Measurements from ENCODE around the gene SUCLG2. TPM values are rescaled to one million over a fixed set of nuclear protein-coding genes. Genes with fewer than 3 reads are reported as not detected.

Gene SUCLG2
- polyA plus RNA-seq, 1 donor (not counting 4 experiments of a cell fraction or from before 2014, with no cell fraction given): 26.7 TPM

- Histone ChIP-seq H3K9me1 (ENCODE audit: control insufficient read depth, extremely low read depth, insufficient read depth, low read length) (no peaks in the 10 kb centered on the region), H3K36me3 (ENCODE audit: control insufficient read depth in 2 of 2, extremely low read depth in 1 of 2, insufficient read depth in 2 of 2, low read length in 2 of 2) (no peaks in the 10 kb centered on the region), H3K27me3 (ENCODE audit: control insufficient read depth, extremely low read depth, insufficient read depth, low read length) (no peaks in the 10 kb centered on the region), H3K27ac (ENCODE audit: control insufficient read depth, insufficient read depth, low read length) (no peak overlapping the region), H3K4me1 (ENCODE audit: control insufficient read depth, extremely low read depth, insufficient read depth, low read length) (no peaks in the 10 kb centered on the region), H3K9me3 (ENCODE audit: control insufficient read depth, low read depth, low read length) (no peaks in the 10 kb centered on the region), H3K4me2 (ENCODE audit: control insufficient read depth, extremely low read depth, insufficient read depth, low read depth, low read length) (no peak overlapping the region), H3K9ac (ENCODE audit: control insufficient read depth, extremely low read depth, insufficient read depth, low read length) (no peak overlapping the region), H3K79me2 (ENCODE audit: control insufficient read depth, insufficient read depth, low read length) (no peaks in the 10 kb centered on the region), H2AFZ (ENCODE audit: control insufficient read depth, low read length) (no peak overlapping the region), H4K20me1 (ENCODE audit: control insufficient read depth, extremely low read depth, insufficient read depth, low read length) (no peaks in the 10 kb centered on the region), H3K4me3 (ENCODE audit: control insufficient read depth in 2 of 3, extremely low read depth in 1 of 3, insufficient read depth in 2 of 3, low read depth in 1 of 3, low read length in 3 of 3) (no peak overlapping the region)
- no peak for DNase-seq (ENCODE audit: low read depth, low spot score)
- TF ChIP-seq EZH2 (IDR thresholded peaks at IDR 0.05; ENCODE audit: low read length): no peak
- FAIRE-seq: no peak
- dilution Hi-C loops (cut with MboI; ENCODE audit: extremely low pct_ligation_motif_present, low sequenced_read_pairs): no loop called here
Observed at GRCh38 chr3:67447393-67447792, 207.0 kb downstream of the SUCLG2 start.

- Histone ChIP-seq H3K9me3 (ENCODE audit: control insufficient read depth, low read depth, low read length) (no peaks in the 10 kb centered on the region), H3K9me1 (ENCODE audit: control insufficient read depth, extremely low read depth, insufficient read depth, low read length) (no peaks in the 10 kb centered on the region), H3K4me1 (ENCODE audit: control insufficient read depth, extremely low read depth, insufficient read depth, low read length) (no peaks in the 10 kb centered on the region), H4K20me1 (ENCODE audit: control insufficient read depth, extremely low read depth, insufficient read depth, low read length) (no peaks in the 10 kb centered on the region), H3K27ac (ENCODE audit: control insufficient read depth, insufficient read depth, low read length) (no peak overlapping the region), H3K27me3 (ENCODE audit: control insufficient read depth, extremely low read depth, insufficient read depth, low read length) (no peaks in the 10 kb centered on the region), H3K36me3 (ENCODE audit: control insufficient read depth in 2 of 2, extremely low read depth in 1 of 2, insufficient read depth in 2 of 2, low read length in 2 of 2) (no peaks in the 10 kb centered on the region), H2AFZ (ENCODE audit: control insufficient read depth, low read length) (no peak overlapping the region), H3K4me3 (ENCODE audit: control insufficient read depth in 2 of 3, extremely low read depth in 1 of 3, insufficient read depth in 2 of 3, low read depth in 1 of 3, low read length in 3 of 3) (no peak overlapping the region), H3K9ac (ENCODE audit: control insufficient read depth, extremely low read depth, insufficient read depth, low read length) (no peak overlapping the region), H3K4me2 (ENCODE audit: control insufficient read depth, extremely low read depth, insufficient read depth, low read depth, low read length) (no peak overlapping the region), H3K79me2 (ENCODE audit: control insufficient read depth, insufficient read depth, low read length) (no peaks in the 10 kb centered on the region)
- DNase-seq (ENCODE audit: low read depth, low spot score) (no peak), FAIRE-seq (no peak)
- dilution Hi-C loops (cut with MboI; ENCODE audit: extremely low pct_ligation_motif_present, low sequenced_read_pairs): no loop called here
- no peak for TF ChIP-seq EZH2 (IDR thresholded peaks at IDR 0.05; ENCODE audit: low read length)
- TF ChIP-seq CTCF (optimal IDR thresholded peaks at IDR 0.05 in 1 of 3, IDR thresholded peaks at IDR 0.05 in 1 of 3, conservative IDR thresholded peaks at IDR 0.05 in 1 of 3; ENCODE audit: extremely low read depth in 1 of 3, insufficient read depth in 2 of 3, low read length in 3 of 3): no peak
Observed at GRCh38 chr3:67437789-67438188, 216.6 kb downstream of the SUCLG2 start.

GRCh38 chr3:67437090-67437489 lies 217.3 kb downstream of the SUCLG2 start:
- Histone ChIP-seq H3K4me2 (ENCODE audit: control insufficient read depth, extremely low read depth, insufficient read depth, low read depth, low read length) (no peak overlapping the region), H3K9me3 (ENCODE audit: control insufficient read depth, low read depth, low read length) (no peaks in the 10 kb centered on the region), H4K20me1 (ENCODE audit: control insufficient read depth, extremely low read depth, insufficient read depth, low read length) (no peaks in the 10 kb centered on the region), H3K4me3 (ENCODE audit: control insufficient read depth in 2 of 3, extremely low read depth in 1 of 3, insufficient read depth in 2 of 3, low read depth in 1 of 3, low read length in 3 of 3) (no peak overlapping the region), H3K36me3 (ENCODE audit: control insufficient read depth in 2 of 2, extremely low read depth in 1 of 2, insufficient read depth in 2 of 2, low read length in 2 of 2) (no peaks in the 10 kb centered on the region), H3K27me3 (ENCODE audit: control insufficient read depth, extremely low read depth, insufficient read depth, low read length) (no peaks in the 10 kb centered on the region), H3K27ac (ENCODE audit: control insufficient read depth, insufficient read depth, low read length) (no peak overlapping the region), H3K79me2 (ENCODE audit: control insufficient read depth, insufficient read depth, low read length) (no peaks in the 10 kb centered on the region), H3K4me1 (ENCODE audit: control insufficient read depth, extremely low read depth, insufficient read depth, low read length) (no peaks in the 10 kb centered on the region), H3K9ac (ENCODE audit: control insufficient read depth, extremely low read depth, insufficient read depth, low read length) (no peak overlapping the region), H3K9me1 (ENCODE audit: control insufficient read depth, extremely low read depth, insufficient read depth, low read length) (no peaks in the 10 kb centered on the region), H2AFZ (ENCODE audit: control insufficient read depth, low read length) (no peak overlapping the region)
- dilution Hi-C loops (cut with MboI; ENCODE audit: extremely low pct_ligation_motif_present, low sequenced_read_pairs): no loop called here
- FAIRE-seq: no peak
- TF ChIP-seq CTCF (optimal IDR thresholded peaks at IDR 0.05 in 1 of 3, IDR thresholded peaks at IDR 0.05 in 1 of 3, conservative IDR thresholded peaks at IDR 0.05 in 1 of 3; ENCODE audit: extremely low read depth in 1 of 3, insufficient read depth in 2 of 3, low read length in 3 of 3) (no peak), EZH2 (IDR thresholded peaks at IDR 0.05; ENCODE audit: low read length) (no peak)
- no peak for DNase-seq (ENCODE audit: low read depth, low spot score)
